ENCODE data around the gene PAH. TPM values are rescaled to one million over a fixed set of nuclear protein-coding genes. Genes with fewer than 3 reads are reported as not detected.

Gene PAH
- total RNA-seq, 1 experiment from 2014 or later = not detected

DNA sequence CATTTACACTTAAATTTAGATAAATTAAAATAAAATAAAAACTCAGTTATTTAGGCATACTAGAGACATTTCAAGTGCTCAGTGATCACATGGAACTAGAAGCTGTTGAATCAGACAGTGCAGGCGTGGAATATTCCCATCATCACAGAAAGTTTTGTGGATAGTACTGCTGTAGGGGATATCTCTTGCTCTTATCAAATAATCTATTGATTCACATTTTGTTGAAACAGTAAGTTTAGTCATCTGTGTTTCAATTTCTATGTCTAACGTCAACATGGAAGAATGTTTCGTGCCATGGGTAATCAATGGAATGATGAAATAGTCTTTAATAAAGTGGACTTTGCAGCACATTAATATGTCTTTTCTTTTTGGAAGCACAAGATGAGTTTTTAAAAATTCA is 108.6 kb downstream of the PAH start:
- Histone ChIP-seq H3K9me3 (ENCODE audit: low read depth, low read length, poor library complexity, severe bottlenecking) (no peaks in the 10 kb centered on the region), H3K4me1 (ENCODE audit: insufficient read depth, low read length, poor library complexity, severe bottlenecking) (no peaks in the 10 kb centered on the region), H3K27ac (ENCODE audit: low read depth, low read length, poor library complexity, severe bottlenecking) (no peak overlapping the region), H3K4me3 (ENCODE audit: low read depth, low read length, poor library complexity, severe bottlenecking) (no peak overlapping the region), H3K36me3 (ENCODE audit: insufficient read depth, low read length, poor library complexity, severe bottlenecking) (no peaks in the 10 kb centered on the region), H3K27me3 (replicated peaks; ENCODE audit: insufficient read depth, low read depth, low read length, poor library complexity) (peaks cover 13% of the 10 kb centered on the region)
- DNase-seq (ENCODE audit: low spot score) = no peak
- BruUV-seq (replicated peaks) = no TSS peak
- TF ChIP-seq EZH2 (IDR thresholded peaks at IDR 0.05; ENCODE audit: borderline replicate concordance, low read depth, low read length, poor library complexity, severe bottlenecking) = no peak
- TF ChIP-seq, protein P1, sequence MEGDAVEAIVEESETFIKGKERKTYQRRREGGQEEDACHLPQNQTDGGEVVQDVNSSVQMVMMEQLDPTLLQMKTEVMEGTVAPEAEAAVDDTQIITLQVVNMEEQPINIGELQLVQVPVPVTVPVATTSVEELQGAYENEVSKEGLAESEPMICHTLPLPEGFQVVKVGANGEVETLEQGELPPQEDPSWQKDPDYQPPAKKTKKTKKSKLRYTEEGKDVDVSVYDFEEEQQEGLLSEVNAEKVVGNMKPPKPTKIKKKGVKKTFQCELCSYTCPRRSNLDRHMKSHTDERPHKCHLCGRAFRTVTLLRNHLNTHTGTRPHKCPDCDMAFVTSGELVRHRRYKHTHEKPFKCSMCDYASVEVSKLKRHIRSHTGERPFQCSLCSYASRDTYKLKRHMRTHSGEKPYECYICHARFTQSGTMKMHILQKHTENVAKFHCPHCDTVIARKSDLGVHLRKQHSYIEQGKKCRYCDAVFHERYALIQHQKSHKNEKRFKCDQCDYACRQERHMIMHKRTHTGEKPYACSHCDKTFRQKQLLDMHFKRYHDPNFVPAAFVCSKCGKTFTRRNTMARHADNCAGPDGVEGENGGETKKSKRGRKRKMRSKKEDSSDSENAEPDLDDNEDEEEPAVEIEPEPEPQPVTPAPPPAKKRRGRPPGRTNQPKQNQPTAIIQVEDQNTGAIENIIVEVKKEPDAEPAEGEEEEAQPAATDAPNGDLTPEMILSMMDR (conservative IDR thresholded peaks at IDR 0.05; ENCODE audit: low read depth, low read length) = no peak
- intact Hi-C loops (cut with micrococcal nuclease; ENCODE audit: unreplicated experiment) = no loop called here
- POLR2A ChIA-PET (ENCODE audit: low non-redundant PET) = no interaction called here
- CTCF ChIA-PET = interaction anchor here (0.6 kb wide), 1 partner anchor 8 kb away, joined by 3 read pairs; no protein-coding TSS in a partner anchor

DNA sequence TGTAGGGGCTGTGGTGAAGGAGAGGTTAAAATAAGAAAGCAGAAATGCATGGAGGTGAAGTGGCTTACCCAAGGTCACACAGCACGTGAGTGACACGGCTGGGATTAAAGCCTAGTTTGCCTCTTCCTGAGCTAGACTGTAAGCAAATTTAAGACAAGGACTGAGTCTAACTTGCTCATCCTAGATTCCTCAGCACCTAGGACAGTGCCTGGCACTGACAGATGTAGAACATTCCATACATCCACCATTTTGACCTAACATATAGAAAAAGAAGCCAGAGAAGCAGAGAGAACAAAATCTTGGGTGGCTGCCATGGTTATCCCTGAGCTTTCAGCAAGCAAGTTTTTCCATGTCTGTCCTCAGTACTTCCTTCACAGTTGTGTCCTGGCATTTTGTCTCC is 110.5 kb downstream of the PAH start:
- POLR2A ChIA-PET (ENCODE audit: low non-redundant PET) = no interaction called here
- CTCF ChIA-PET = no interaction called here
- H3K9me3 ChIP-seq (ENCODE audit: low read depth, low read length, poor library complexity, severe bottlenecking) = no peaks in the 10 kb centered on the region
- intact Hi-C loops (cut with micrococcal nuclease; ENCODE audit: unreplicated experiment) = no loop called here
- no peaks in the 10 kb centered on the region for H3K36me3 ChIP-seq (ENCODE audit: insufficient read depth, low read length, poor library complexity, severe bottlenecking)
- no TSS peak for BruUV-seq (replicated peaks)
- no peaks in the 10 kb centered on the region for H3K4me1 ChIP-seq (ENCODE audit: insufficient read depth, low read length, poor library complexity, severe bottlenecking)
- TF ChIP-seq, protein P1 (conservative IDR thresholded peaks at IDR 0.05; ENCODE audit: low read depth, low read length) = no peak
- no peak for TF ChIP-seq EZH2 (IDR thresholded peaks at IDR 0.05; ENCODE audit: borderline replicate concordance, low read depth, low read length, poor library complexity, severe bottlenecking)
- H3K27ac ChIP-seq (ENCODE audit: low read depth, low read length, poor library complexity, severe bottlenecking) = no peak overlapping the region
- peaks cover 3% of the 10 kb centered on the region for H3K27me3 ChIP-seq (replicated peaks; ENCODE audit: insufficient read depth, low read depth, low read length, poor library complexity)
- H3K4me3 ChIP-seq (ENCODE audit: low read depth, low read length, poor library complexity, severe bottlenecking) = no peak overlapping the region
- no peak for DNase-seq (ENCODE audit: low spot score)

DNA sequence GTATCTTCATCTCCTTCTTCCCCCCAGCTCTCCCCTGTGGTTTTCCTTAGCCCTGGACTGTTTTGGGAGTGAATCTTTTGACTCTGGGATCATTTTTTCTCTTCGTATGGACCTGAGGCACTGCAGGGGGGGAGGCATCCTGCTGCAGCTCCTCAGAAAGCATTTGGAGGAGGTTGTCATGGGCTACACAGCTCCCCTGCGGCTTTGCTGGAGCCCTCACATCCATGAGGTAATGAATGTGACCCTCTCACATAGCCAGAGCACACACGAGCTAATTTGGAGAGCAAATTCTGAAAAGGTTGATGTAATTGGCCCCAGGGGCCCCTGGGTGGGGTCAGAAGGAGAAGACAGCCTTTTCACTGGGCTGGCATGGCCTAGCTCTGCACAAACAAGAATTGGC is 110.9 kb downstream of the PAH start:
- no TSS peak for BruUV-seq (replicated peaks)
- Histone ChIP-seq H3K36me3 (ENCODE audit: insufficient read depth, low read length, poor library complexity, severe bottlenecking) (no peaks in the 10 kb centered on the region), H3K9me3 (ENCODE audit: low read depth, low read length, poor library complexity, severe bottlenecking) (no peaks in the 10 kb centered on the region), H3K4me1 (ENCODE audit: insufficient read depth, low read length, poor library complexity, severe bottlenecking) (no peaks in the 10 kb centered on the region), H3K4me3 (ENCODE audit: low read depth, low read length, poor library complexity, severe bottlenecking) (no peak overlapping the region), H3K27me3 (replicated peaks; ENCODE audit: insufficient read depth, low read depth, low read length, poor library complexity) (no peaks in the 10 kb centered on the region), H3K27ac (ENCODE audit: low read depth, low read length, poor library complexity, severe bottlenecking) (no peak overlapping the region)
- intact Hi-C loops (cut with micrococcal nuclease; ENCODE audit: unreplicated experiment) = no loop called here
- TF ChIP-seq EZH2 (IDR thresholded peaks at IDR 0.05; ENCODE audit: borderline replicate concordance, low read depth, low read length, poor library complexity, severe bottlenecking) = no peak
- TF ChIP-seq, protein P1 (conservative IDR thresholded peaks at IDR 0.05; ENCODE audit: low read depth, low read length) = no peak
- no peak for DNase-seq (ENCODE audit: low spot score)
- CTCF ChIA-PET = no interaction called here
- POLR2A ChIA-PET (ENCODE audit: low non-redundant PET) = no interaction called here
